HG02970 (cell line): ENCODE results near the gene HOXC4.

ENCODE experiments used
- ATAC-seq: cut with Tn5 transposase; IDR thresholded peaks from one replicate; pipeline ENCODE4 v1.9.1; 2021; ENCODE audit warnings: mild to moderate bottlenecking, moderate library complexity, moderate number of reproducible peaks; ENCODE audit not compliant: unreplicated experiment, low FRiP score

Gene HOXC4

DNA sequence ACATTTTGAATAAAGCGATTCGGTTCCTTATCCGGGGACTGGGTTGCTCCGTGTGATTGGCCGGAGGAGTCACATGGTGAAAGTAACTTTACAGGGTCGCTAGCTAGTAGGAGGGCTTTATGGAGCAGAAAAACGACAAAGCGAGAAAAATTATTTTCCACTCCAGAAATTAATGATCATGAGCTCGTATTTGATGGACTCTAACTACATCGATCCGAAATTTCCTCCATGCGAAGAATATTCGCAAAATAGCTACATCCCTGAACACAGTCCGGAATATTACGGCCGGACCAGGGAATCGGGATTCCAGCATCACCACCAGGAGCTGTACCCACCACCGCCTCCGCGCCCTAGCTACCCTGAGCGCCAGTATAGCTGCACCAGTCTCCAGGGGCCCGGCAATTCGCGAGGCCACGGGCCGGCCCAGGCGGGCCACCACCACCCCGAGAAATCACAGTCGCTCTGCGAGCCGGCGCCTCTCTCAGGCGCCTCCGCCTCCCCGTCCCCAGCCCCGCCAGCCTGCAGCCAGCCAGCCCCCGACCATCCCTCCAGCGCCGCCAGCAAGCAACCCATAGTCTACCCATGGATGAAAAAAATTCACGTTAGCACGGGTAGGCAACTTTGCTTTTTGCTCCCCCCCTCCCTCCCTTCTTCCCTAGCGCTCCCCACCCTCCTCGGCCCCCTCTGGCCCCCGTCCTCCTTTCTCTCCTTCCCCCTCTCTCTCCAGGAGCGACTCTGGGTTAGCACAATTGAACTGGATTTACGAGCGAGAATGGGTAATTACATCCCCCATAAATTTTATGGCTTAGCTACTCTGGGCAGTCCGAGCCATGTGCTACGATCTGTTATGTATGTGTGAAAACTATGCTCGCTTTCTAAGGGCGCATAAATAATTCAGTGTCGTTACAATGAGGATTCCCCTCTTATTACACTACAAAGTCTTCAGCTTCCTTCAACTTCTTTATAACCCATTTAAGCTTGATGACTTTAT lies at the start of gene HOXC4:
Gene HOXC4, plus strand, starts transcription at position 85 of the 991 bp plus-strand sequence. Its CDS starts 88 bp downstream, at position 173.
- ATAC-seq, result no peak

DNA sequence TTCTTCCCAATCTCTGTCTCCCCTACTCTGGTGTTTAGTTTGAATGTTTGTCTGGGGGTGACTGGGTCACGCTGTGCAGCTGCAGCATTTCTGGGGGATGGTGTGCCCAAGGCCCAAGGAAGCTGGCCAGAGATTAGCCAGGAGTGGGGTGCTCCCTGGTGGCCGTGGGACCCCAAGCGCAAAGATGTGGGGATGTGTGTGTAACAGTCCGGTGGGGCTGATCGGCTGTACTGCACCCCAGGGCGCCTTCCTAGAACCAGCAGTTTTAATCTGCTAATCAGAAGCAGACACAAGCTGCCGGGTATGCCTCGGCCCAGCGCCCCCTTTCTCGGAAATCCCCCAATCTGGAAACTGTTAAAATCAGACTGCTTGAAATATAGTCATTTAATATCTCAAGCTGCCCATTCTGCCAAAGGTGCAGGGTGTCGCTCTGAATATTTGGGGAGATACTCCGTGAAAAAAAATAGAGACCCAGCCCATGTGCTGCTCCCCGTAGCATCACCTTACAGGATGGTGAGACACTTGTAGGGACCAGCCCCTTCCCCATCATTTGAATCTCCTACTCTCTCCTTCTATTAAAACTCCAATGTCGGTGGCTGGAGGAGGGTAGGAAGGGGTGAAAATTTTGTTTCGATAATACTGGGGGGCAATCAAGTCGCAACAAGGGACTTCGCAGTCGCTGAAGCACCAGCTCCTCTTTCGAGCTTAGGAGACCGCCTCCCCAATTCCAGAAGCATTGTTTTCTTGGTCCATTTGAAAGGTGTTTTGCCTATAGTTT lies 49.4 kb upstream of the HOXC4 start:
- no peak for ATAC-seq

DNA sequence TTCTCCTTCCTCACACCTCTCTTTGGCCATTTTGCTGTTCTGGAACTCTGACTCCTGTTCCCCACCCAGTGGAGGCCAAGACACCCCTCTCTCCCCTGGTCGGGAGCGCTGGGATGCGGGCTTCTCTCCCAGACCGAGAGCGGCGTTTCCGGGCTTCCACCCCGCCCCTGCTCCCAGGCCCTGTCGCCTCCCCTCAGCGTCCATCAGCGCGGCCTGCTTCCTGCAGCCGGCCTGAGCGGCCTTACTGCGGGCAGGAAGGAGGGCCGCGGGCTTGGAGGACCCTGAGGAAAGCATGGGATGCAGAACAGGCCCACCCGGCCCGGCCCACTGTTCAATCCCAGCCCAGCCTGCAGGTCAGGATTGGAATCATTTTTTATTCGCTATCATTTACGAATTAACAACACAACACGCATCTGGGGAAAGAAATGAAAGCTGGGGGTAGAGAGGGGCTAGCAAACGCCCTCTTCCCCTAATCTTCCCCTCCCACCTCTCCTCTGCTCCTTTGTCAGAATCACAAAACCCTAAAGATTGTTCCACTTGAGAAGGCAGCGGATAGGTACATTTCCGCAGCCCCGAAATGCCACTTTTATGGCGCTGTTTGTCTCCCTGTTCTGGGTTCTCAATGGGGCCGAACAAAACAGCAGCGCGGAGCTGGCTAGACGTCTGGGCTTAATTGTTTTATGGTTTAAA lies 48.6 kb upstream of the HOXC4 start:
- ATAC-seq, result no peak

DNA sequence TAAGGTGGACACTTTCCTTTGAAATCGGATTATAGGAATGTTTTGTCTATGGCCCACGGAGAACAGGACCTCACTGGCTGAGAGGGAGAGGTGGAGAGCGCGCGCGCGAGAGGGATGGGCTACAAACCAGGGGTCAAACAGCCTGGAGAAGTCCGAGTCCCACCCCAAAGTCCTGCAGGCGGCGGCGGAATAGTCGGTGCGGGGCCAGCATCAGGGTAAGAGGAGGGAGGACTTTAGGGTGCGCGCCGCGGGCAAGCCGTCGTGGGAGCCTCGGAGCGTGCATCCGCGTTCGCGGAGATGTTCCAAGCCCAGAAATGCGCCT lies 48.1 kb upstream of the HOXC4 start:
- no peak for ATAC-seq

DNA sequence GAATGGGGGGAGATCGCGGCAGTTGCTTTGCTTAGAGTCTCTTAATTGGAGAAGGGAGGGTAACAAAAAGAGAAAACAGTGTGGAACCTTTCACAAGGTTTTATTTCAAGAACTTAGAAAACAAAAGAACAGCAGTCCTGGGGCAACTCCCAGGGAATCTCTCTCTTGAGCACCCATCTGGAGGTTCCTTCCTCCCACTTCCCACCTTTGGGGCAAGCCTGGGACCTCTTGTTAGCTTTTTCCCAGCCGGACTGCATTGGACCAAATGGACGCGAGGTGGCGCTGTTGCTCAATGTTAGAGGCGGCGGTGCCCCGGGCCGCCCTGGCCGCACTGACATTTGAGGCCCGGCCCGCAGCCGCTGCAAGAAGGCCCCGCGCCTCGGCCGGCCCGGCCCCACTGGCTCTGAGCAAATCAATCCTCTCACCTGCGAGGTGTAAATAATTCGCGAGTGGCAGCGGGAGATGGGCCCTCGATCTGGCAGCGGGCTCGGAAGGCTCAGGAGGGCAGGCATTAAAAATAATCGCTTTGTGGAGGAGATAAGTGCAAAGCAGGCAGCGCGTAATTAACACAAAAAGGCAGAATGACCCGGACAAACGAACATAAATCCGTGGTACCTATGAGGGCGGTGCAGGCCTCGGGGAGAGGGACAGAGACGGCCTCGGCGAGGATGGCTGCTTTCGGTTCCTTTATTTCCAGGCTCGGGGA lies 47.6 kb upstream of the HOXC4 start:
- ATAC-seq, result no peak

DNA sequence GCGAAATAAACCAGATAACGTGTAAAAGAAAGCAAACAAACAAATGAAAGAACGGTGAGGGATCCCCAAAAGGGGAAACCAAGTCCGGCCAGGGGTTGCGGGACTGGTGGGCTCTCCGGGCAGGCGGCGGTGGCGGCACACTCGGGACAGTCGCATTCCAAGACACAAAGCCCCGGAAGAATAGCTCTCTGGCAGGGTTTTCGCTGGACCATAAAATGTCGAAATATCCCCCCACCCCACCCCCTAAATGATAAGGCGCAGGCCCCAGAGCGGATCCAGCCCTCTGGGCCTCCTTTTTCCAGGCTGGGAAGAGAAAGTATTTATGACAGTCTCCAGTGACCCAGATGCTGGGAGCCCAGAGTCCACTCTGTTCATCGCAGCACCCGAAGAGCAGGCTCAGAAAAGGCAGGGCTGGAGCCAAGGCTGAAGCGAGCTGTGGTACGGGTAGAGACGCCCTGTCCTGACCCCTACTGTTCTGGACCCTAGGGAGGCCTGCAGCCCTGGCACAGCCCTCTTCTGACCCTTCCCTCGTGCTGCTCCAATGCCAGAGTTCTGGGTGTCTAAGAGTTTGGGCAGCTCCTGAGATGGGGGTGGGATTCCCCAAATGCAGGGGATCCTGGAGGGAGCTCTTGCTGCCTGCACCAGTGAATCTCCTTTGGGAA lies 46.9 kb upstream of the HOXC4 start:
- no peak for ATAC-seq

DNA sequence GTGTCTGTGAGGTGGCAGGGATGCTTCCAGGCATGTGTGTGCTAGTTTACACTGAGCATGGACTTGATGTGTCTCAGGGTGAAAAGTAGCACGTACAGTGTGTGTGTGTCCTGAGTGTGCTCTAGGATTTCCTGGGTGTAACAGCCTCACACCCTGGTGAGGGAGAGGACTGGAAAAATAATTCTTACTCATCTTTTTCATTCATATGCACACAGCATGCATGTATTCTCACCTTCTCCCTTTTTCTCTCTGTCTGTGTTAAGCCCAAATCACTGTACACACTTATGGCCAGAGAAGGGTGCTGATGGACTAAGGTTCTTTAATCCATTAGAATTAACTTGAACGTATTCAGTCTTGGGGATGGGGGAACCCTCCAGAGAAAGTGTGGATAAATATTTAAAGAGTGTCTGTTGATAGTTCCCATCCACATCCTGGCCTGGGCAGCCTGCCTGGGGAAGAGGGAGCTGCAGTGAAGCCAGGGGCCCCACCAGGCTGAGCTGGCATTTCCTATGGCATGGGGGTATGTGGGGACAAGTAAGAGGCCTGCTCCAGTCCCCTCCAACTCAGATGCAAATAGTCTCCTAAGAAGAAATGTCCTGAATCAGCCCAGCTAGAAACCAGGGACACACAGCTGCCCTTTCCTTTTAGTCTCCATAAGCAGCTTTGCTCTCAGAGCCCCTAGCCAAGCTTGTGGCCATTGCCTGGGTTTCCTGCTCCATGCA lies 45.9 kb upstream of the HOXC4 start:
- no peak for ATAC-seq

DNA sequence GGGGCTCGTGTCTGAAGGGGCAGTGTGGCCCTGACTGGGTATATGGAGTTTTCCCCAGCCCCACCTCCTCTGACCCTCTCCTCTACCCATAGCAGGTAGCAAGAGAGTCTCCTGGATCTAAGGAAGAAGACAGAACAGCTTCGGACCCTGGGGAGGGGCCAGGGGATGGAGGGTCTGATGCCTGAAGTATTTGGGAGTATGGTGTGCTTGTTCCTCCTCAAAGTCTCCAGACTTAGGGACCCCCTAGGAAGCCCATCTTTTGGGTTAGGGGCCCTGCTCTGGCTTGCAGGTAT lies 45.4 kb upstream of the HOXC4 start:
- ATAC-seq, result no peak

DNA sequence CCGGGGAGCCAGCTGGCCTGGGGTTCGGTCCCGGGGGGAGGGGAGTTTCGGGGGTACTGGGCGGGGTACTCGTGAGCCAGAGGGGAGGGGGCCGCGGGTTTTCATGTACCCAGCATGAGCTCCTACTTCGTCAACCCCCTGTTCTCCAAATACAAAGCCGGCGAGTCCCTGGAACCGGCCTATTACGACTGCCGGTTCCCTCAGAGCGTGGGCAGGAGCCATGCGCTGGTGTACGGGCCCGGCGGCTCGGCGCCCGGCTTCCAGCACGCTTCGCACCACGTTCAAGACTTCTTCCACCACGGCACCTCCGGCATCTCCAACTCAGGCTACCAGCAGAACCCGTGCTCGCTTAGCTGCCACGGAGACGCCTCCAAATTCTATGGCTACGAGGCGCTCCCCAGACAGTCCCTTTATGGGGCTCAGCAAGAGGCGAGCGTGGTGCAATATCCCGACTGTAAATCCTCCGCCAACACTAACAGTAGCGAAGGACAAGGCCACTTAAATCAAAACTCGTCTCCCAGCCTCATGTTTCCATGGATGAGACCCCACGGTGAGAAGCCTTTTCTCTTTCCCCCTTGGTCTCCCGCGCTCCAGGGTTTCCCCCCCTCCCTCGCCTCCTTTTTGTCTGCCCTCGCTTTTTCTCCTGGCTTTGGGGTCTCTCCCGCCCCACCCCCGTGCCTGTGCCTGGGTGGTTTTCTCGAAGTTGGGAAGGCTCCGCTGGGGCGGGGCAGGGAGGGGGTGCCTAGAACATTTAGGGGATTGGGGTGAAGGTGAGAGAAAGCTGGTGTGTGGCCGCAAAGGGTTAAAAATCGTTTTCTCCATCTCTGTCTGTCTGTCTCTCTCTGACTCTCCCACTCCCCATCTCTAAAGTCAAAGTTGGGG lies 44.2 kb upstream of the HOXC4 start:
- no peak for ATAC-seq

DNA sequence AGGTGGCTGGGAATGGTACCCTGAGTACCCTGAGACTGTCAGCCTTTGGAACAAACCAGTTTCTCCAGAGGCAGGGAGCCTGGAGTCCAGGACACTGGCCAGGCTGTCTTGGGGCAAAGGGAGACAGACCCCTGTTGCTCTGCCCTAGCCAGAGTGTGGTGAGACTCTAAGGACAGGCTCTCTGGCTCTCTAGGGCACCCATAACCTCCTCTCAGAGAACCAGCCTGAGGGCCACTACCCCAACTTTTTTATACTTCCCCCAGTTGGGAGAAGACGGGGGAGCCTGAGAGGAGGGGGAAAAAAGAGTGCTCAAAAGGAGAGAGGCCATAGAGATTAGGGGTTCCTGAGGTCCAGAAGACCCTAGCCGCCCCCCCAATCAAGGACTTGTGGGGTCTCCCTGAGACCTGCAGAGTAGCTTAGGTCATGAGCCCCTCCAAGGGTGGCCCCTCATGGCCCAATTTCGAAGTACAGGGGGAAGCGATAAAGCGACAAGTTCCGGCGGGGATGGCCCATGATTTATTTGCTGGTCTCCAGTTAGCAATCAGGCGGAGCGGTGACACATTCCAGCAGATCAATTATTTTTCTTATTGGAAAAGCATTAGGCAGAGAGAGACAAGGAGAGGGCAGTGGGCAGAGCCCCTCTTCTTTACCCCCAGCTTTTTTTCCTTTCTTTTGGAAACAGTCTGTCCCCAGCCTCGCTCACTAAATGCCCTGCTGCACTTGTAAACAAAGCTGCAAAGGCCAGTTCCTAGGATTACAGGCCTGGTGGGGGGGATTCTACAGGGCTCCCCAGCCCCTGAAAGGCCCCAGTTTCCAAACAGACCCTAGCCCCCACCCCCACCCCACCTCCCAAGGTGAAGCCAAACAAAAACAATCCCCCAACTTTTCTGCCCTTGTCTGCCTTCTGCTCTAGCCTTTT lies 43.3 kb upstream of the HOXC4 start:
- ATAC-seq, result no peak

DNA sequence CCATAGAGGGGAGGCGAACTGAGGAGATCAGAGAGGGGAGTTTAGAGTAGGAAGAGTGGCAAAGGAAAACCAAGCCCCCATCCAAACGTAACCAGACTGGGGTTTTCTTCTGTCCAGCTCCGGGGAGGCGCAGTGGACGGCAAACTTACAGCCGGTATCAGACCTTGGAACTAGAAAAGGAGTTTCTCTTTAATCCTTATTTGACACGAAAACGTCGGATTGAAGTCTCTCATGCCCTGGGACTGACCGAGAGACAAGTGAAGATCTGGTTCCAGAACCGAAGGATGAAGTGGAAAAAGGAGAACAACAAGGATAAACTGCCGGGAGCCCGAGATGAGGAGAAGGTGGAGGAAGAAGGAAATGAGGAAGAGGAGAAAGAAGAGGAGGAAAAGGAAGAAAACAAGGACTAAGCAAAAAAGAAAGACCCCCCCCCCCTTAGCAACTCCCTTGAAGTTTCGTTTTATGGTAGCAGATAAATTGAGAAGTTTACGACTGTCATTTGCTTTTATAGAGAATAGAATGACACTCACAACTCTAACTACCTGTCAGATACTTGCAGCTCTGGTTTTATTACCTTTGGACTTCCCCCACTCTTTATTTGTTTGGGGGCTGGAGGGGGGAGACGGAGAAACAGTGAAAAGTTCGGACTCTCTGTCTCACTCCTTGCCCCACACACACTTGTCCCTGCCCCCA lies 42.5 kb upstream of the HOXC4 start:
- ATAC-seq, result no peak

DNA sequence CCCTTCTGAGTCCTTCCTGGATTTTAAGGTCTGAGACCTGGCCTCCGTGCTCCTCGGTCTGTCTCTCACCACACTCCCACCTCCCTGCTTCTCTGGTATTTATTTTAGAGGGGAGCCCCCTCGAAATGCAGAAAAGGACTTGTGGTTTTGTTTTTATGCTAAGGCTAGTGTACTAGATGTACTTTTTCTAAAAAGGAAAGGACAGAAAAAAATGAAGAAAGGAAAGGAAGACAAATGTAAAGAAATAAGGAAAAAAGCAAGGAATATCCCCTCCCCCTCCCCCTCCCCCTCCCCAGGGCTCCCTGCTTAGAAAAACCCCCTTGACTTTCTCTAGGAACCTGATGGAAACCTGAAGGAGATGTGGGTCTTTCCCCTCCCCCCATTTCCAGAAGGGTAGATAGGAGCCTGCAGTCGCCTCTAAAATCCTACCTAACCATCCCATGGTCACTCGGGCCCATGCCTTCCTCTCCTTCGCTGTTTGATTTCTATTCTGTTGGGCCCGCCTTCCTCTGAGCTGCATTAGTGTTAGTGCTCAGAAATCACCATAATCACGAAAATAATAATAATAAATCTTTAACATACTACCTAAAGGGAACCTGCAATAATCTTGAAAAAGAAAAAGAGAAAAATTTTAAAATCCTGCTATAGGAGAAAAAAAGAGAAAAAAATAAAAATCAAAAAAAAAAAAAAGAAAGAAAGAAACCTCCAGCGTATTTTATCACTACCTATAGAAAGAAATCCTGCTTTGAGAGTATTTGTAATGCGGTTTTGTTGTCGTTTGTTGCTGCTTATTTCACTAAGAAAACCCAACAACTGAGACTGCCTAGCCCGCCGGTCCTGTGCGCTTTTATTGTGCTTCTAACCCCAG lies 41.7 kb upstream of the HOXC4 start:
- no peak for ATAC-seq

DNA sequence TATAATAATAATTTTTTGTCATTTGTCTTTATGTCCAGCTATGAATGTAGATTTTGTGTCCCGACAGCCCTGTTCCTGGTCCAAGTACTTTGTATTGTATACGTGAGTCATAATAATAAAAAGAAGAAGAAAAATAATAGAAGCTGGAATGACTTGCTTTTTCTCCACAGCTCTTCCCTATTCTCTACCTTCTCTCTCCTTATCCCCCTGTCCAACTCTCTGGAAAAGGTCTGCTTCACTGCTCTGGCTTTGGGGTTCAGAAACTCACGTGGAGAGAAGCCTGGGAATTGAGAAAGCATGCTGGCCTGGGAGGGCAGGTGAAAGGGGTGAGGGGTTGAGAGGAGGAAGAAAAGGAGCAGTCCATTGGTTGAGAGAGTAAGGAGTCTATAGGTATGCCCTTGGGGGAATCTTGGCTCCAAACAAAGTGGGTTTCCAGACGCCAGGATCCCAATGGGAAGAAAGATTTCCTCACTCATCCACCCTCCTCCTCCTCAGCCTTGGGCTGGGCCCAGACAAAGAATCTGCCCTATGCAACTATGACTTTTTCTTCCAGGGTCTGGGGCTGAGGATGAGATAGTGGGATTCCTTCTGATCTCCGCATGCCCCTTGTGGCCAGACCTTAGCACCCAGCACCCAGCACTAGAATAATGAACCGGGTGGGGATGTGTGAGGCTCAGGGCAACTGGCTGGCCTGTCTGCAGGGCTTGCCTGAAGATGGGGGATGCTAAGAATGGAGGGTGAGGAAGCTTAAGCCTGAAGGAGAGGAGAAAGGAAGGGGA lies 40.8 kb upstream of the HOXC4 start:
- ATAC-seq, result no peak

DNA sequence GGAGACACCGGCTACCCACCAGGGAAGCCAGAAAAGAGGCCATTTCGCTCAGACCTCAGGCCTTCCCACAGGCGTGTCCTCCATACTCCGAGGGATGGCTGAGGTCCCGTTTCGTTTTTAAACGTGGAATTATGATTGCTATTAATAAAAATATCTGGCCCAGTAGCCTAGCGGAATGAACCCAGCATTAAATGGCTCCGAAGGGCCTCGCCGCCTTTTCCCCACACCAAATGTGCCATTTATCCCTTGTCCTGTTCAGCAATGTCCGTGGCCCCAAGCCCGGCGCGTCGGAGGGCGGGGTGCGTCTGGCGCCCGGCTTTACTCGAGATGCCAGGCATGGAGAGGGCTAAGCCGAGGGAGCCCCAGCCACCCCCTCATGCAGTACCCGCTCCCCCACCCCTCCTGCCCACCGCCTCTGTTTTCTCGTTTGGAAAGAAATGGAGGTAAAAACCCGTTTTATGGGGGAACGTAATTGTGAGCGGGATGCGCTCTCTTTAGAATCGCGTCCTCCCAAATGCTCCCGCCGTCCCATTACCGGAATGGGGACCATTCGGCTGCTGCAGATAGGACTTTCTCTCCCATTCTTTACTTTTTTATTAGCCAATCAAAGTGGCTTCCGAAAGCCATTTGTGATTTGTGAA lies 39.1 kb upstream of the HOXC4 start:
- no peak for ATAC-seq
